ENCODE measurements around the gene JAM2.
"Not testable (repeated sequence)": the region's sequence is repeated elsewhere in the genome, so short reads cannot be mapped to it uniquely, and the experiment has no call there.

JAM2 gene

GRCh38 chr21:25647647-25648046 lies 8.6 kb downstream of the JAM2 start:
- no peak for DNase-seq

GRCh38 chr21:25649146-25649545 lies 10.1 kb downstream of the JAM2 start:
- no peak for DNase-seq

GRCh38 chr21:25656412-25656811 lies 17.4 kb downstream of the JAM2 start:
- no peak for DNase-seq

GRCh38 chr21:25657140-25657539 lies 18.1 kb downstream of the JAM2 start:
- DNase-seq, result no peak

- no peak for DNase-seq
Observed at GRCh38 chr21:25658427-25659035, 19.5 kb downstream of the JAM2 start.

- DNase-seq, result no peak
Observed at GRCh38 chr21:25660233-25660632, 21.2 kb downstream of the JAM2 start.

- no peak for DNase-seq
Observed at GRCh38 chr21:25664491-25664931, 25.5 kb downstream of the JAM2 start.

- DNase-seq, result no peak
Observed at GRCh38 chr21:25670726-25671125, 31.7 kb downstream of the JAM2 start.

GRCh38 chr21:25676451-25676850 lies 37.4 kb downstream of the JAM2 start:
- no peak for DNase-seq

- peak in 1 of 2 experiments; percentile 1 for DNase-seq
Observed at GRCh38 chr21:25682382-25682781, 43.3 kb downstream of the JAM2 start.

- no peak for DNase-seq
Observed at GRCh38 chr21:25687787-25688186, 48.7 kb downstream of the JAM2 start.

GRCh38 chr21:25688275-25689155 lies 49.5 kb downstream of the JAM2 start:
- DNase-seq, result no peak

GRCh38 chr21:25689226-25689625 lies 50.2 kb downstream of the JAM2 start:
- DNase-seq, result no peak

GRCh38 chr21:25691976-25692375 lies 52.9 kb downstream of the JAM2 start:
- DNase-seq, result no peak

- not testable (repeated sequence) for DNase-seq
Observed at GRCh38 chr21:25695461-25695860, 56.4 kb downstream of the JAM2 start.

GRCh38 chr21:25700741-25701140 lies 61.7 kb downstream of the JAM2 start:
- DNase-seq, result no peak

- no peak for DNase-seq
Observed at GRCh38 chr21:25701529-25701928, 62.5 kb downstream of the JAM2 start.

- DNase-seq, result peak; percentile 6 to 50
Observed at GRCh38 chr21:25708467-25709065, 69.5 kb downstream of the JAM2 start.

GRCh38 chr21:25709684-25710265 lies 70.7 kb downstream of the JAM2 start:
- no peak for DNase-seq

- DNase-seq, result no peak
Observed at GRCh38 chr21:25710550-25710949, 71.5 kb downstream of the JAM2 start.

GRCh38 chr21:25714066-25714465 lies 75.0 kb downstream of the JAM2 start:
- DNase-seq, result not testable (repeated sequence)

GRCh38 chr21:25717491-25718147 lies 78.6 kb downstream of the JAM2 start:
- DNase-seq, result no peak

- no peak for DNase-seq
Observed at GRCh38 chr21:25721987-25722386, 82.9 kb downstream of the JAM2 start.
